Purkinje cell (primary cell): ENCODE measurements around the gene CNOT11. TPM values are rescaled to one million over a fixed set of nuclear protein-coding genes. Genes with fewer than 3 reads are reported as not detected.

Experiments
- polyA plus RNA-seq: library from polyadenylated mRNA; unstranded; fragments of >200 nt; fragmentation: Nextera tagmentation; gene quantifications from 2 replicates; pipeline ENCODE4 v1.2.1, GENCODE V29; 2014

The CNOT11 gene
- 12.7 and 13.0 TPM in 2 replicates for polyA plus RNA-seq

DNA sequence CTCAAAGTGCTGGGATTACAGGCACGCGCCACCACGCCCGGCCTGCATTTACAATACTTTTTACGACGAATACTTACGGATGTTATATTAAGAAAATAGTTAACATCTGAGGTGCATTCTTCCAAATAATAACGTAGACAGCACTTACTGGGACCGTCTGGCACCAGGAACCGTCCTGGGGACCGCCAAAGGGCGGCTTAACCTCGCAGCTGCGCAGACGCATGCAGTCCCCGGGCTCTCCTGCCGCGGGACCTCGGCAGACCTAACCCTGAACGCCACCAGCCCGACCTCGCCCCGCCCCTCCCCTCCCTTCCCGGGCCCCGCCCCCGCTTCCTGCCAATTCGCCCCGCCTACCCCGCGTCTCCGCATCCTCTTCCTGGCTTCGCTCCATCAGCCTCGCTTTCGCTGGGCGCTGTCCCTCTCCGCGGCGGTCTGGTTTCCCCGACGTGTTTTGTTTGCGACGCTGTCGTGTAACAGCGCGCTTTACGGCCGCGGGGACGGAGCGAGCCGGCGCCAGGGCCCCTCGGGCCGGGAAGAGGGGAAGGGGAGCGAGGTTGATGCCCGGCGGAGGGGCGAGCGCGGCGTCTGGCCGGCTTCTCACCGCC lies at the start of gene CNOT11:
Gene CNOT11, plus strand, starts transcription at position 479 of the 605 bp plus-strand sequence. Its CDS starts 79 bp downstream, at position 558.

DNA sequence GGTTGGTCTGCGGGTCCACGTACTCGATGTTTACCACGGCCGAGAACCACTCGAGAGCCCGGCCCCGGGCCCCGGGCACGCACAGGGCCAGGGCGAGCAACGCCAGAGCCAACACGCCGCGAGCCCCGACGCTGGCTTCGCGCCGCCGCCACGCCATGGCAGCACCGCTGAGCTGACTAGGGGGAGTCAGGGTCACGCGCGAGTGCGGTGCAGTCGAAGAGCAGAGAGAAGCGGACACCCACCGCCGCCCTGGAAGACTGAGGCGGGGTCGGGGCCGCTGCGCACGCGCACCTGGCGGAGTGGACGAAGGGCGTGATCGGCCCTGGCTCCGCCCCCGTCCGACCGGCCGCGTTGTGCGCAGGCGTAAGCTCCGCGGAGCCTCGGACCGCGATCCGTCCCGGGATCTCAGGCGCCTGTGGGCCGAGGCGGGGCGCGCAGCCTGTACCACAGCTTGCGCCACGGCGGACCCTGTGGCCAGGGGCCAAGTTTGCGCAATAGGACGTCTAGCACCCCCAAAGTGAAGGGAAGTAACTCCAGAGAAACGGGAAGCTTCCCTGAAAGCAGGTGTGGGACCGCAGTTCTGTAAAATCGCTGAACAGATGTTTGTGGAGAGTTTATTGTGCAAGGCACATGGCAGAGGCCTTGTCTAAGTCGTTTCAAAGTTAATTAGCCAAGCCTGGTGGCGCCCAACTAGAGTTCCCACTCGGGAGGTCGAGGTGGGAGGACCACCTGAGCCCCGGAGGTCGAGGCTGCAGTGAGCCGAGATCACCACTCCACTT lies 55.9 kb downstream of the CNOT11 start, which contains the start of gene RNF149:
Gene RNF149, minus strand, starts transcription at position 270 of the 779 bp plus-strand sequence. Its CDS starts 113 bp downstream, at position 157.

Other genes with a start within 250 kb of the CNOT11 start
- gene TBC1D8, start 101.5 kb upstream of the CNOT11 start, polyA plus RNA-seq = 1.9 and 3.3 TPM in 2 replicates
- 48.4 and 50.1 TPM in 2 replicates for gene RNF149, start 55.8 kb downstream of the CNOT11 start, polyA plus RNA-seq
- 0.73 and 23.4 TPM in 2 replicates for gene CREG2, start 134.6 kb downstream of the CNOT11 start, polyA plus RNA-seq
- 2.7 and 3.3 TPM in 2 replicates for gene RFX8, start 222.2 kb downstream of the CNOT11 start, polyA plus RNA-seq